ENCODE measurements around the gene DDB1. TPM values are rescaled to one million over a fixed set of nuclear protein-coding genes. Genes with fewer than 3 reads are reported as not detected.

Gene DDB1
- total and polyA plus RNA-seq, 7 donors = 111 to 187 (median 161) TPM

DNA sequence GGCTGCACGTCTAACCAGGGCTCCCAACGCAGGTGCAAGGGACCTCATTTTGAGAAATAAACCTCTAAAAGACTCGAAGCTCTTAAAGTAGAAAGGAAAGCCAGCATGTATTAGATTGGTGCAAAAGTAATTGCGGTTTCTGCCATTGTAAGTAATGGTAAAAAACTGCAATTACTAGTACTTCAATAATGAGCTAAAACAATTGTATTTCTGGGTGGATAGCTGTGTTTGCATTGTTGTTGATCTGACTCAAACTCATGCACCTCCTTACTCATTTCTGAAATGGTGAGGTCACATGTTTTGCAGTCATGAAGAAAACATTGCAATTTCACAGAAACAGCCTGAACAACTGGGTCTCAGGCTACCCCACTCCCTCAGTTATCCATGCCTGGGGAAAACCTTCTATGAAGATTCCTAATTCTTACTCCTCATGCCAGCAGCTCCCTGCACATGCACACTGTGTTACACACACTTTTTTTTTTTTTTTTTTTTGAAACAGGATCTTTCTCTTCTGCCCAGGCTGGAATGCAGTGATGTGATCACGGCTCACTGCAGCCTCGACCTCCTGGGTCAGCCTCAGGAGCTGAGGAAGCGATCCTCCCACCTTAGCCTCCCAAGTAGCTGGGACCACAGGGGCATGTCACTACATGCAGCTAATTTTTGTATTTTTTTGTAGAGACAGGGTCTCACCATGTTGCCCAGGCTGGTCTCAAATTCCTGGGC is 62.4 kb downstream of the DDB1 start:
- 86 to 92% (median 87%) methylated on average over 7 of the region's 7 CpGs for WGBS, 3 donors
- no peaks in the 10 kb centered on the region for H3K27me3 ChIP-seq (ENCODE audit: insufficient read depth in 3 of 3, low read length in 2 of 3)
- H3K4me1 ChIP-seq = no peaks in the 10 kb centered on the region
- H3K4me3 ChIP-seq = no peak overlapping the region
- no peaks in the 10 kb centered on the region for H3K36me3 ChIP-seq (ENCODE audit: insufficient read depth in 1 of 2, low read depth in 1 of 2)
- no peak for DNase-seq
- intact Hi-C loops (cut with DNase I) = no loop called here
- no peaks in the 10 kb centered on the region for H3K9me3 ChIP-seq
- no peak overlapping the region for H3K27ac ChIP-seq
- TF ChIP-seq, protein P1, sequence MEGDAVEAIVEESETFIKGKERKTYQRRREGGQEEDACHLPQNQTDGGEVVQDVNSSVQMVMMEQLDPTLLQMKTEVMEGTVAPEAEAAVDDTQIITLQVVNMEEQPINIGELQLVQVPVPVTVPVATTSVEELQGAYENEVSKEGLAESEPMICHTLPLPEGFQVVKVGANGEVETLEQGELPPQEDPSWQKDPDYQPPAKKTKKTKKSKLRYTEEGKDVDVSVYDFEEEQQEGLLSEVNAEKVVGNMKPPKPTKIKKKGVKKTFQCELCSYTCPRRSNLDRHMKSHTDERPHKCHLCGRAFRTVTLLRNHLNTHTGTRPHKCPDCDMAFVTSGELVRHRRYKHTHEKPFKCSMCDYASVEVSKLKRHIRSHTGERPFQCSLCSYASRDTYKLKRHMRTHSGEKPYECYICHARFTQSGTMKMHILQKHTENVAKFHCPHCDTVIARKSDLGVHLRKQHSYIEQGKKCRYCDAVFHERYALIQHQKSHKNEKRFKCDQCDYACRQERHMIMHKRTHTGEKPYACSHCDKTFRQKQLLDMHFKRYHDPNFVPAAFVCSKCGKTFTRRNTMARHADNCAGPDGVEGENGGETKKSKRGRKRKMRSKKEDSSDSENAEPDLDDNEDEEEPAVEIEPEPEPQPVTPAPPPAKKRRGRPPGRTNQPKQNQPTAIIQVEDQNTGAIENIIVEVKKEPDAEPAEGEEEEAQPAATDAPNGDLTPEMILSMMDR (IDR thresholded peaks at IDR 0.05) = no peak
- no peak for ATAC-seq

DNA sequence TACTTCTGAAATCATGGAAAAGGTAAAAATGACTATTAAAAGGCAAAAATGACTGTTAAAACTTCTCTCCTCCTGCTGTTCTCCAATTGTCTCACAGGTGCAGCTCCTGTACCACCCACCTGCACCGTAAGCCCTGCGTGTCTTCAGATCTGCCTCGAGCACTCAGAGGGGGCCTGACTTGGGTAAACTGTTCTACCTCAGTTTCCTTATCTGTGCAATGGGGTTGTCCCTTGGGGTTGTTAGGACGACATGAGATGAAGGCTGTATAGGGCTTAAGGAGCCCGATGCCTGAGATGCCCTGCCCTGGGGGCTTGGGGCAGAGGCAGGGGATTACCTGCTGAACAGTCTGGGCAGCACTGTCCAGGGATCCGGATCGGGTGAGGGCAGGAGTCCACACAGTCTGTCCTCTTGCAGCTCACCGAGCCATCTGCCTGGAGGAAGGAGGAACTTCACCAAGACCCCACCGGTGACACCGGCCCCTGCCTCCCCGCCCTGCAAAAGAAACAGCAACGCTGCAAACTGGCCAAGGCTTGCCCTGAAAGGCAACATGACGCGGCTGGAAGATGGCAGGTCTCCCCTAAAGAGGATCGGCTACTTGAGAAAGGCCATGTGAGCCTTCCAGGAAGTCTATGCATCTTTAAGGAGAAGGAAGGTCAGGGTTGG is 64.2 kb downstream of the DDB1 start:
- H3K9me3 ChIP-seq = no peaks in the 10 kb centered on the region
- TF ChIP-seq, protein P1 (IDR thresholded peaks at IDR 0.05) = no peak
- intact Hi-C loops (cut with DNase I) = no loop called here
- H3K27ac ChIP-seq = no peak overlapping the region
- ATAC-seq (no peak), DNase-seq (no peak)
- H3K27me3 ChIP-seq (ENCODE audit: insufficient read depth in 3 of 3, low read length in 2 of 3) = no peaks in the 10 kb centered on the region
- 89 to 92% (median 90%) methylated on average over 15 of the region's 15 CpGs for WGBS, 3 donors
- no peaks in the 10 kb centered on the region for H3K36me3 ChIP-seq (ENCODE audit: insufficient read depth in 1 of 2, low read depth in 1 of 2)
- no peak overlapping the region for H3K4me3 ChIP-seq
- no peaks in the 10 kb centered on the region for H3K4me1 ChIP-seq

DNA sequence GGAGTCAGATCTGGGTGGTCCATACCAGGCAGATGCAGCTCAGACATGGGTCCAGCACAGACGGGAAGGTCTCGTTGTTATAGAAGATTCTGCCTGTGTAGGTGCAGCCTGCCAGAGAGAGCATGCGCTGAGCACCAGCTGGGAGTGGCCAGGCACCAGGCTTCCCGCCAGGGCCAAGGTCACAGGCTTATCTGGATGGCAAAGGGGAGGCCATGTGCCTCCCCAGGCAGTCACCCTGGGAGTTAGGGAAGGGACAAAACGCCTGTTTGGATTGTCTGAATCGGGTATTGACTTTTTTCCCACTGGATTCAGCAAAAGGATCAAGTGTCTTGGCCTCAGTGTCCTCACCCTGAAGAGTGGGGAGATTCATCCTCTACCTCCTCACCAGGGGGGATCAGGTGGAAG is 65.5 kb downstream of the DDB1 start:
- H3K4me1 ChIP-seq = no peaks in the 10 kb centered on the region
- no peak overlapping the region for H3K4me3 ChIP-seq
- no peak overlapping the region for H3K27ac ChIP-seq
- intact Hi-C loops (cut with DNase I) = no loop called here
- TF ChIP-seq, protein P1 (IDR thresholded peaks at IDR 0.05) = no peak
- no peak for DNase-seq
- H3K27me3 ChIP-seq (ENCODE audit: insufficient read depth in 3 of 3, low read length in 2 of 3) = no peaks in the 10 kb centered on the region
- H3K36me3 ChIP-seq (ENCODE audit: insufficient read depth in 1 of 2, low read depth in 1 of 2) = peaks cover 0 to 2% of the 10 kb centered on the region in 2 donors
- 58 to 69% (median 62%) methylated on average over 6 of the region's 6 CpGs for WGBS, 3 donors
- H3K9me3 ChIP-seq = no peaks in the 10 kb centered on the region
- ATAC-seq = no peak

DNA sequence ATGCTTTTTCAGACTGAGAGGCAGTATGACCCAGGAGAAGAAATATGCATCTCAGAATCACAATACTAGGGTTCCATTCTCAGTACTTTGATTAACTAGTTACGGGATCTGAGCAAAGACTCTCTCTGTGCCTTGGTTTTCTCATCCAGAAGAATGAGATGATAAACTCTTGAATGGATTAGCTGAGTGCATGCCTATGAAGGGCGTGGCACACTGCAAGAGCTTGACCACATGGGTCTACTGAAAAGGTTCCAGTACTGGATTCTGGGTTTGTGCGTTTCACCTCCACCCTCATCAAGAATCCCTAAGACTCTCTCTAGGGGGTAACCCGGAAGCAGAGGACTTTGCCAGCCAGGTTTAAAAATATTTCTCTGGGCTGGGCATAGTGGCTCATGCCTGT is 66.3 kb downstream of the DDB1 start:
- TF ChIP-seq, protein P1 (IDR thresholded peaks at IDR 0.05) = no peak
- no peak for ATAC-seq
- H3K9me3 ChIP-seq = no peaks in the 10 kb centered on the region
- WGBS, 3 donors = 82 to 86% (median 82%) methylated on average over 4 of the region's 4 CpGs
- H3K36me3 ChIP-seq (ENCODE audit: insufficient read depth in 1 of 2, low read depth in 1 of 2) = peaks cover 0 to 2% of the 10 kb centered on the region in 2 donors
- H3K4me1 ChIP-seq = no peaks in the 10 kb centered on the region
- H3K4me3 ChIP-seq = no peak overlapping the region
- intact Hi-C loops (cut with DNase I) = no loop called here
- no peak overlapping the region for H3K27ac ChIP-seq
- H3K27me3 ChIP-seq (ENCODE audit: insufficient read depth in 3 of 3, low read length in 2 of 3) = no peaks in the 10 kb centered on the region
- no peak for DNase-seq

All from psoas muscle (tissue), 8 donors.